ENCODE measurements around the gene DEAF1. TPM values are rescaled to one million over a fixed set of nuclear protein-coding genes. Genes with fewer than 3 reads are reported as not detected.

DEAF1 gene
- total and polyA plus RNA-seq, 2 of the 13 experiments (the other 11 are each of a cell fraction or from before 2014, with no cell fraction given), result 22.3 to 29.6 TPM

DNA sequence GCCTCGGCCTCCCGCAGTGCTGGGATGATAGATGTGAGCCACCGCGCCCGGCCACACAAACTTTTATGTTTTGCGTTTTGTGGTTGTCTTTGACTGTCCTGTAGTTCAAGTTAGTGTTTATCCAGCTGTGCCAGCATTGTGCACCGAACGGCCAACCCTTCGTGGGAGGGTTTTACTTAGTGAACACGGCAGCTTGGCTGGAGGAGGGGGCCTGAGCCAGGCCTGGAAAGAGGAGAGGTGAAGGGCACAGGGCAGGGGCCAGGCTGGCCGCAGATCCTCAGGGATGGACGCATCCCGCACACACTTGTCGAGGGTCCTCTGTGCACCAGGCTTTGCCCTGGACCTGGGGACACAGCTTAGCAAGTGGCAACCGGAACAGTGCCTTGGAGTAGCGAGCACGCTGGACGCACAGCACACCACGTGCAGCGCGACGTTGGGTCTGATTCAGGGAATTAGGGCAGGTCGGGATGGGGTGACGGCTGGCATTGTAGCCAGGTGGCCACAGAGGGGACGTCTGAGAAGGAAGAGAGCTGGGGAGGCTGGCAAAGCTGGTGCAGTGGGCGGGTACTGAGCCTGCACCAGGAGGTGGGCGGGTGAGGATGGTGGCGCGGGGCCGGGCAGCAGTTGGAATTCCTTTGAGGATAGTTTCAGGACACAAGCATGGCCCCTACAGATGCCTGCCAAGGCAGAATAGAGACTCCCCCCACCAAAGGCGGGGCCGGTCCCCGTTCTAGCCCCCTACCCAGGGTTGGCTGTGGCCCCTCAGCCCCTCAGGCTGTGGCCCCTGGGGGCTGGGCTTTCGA is 24.4 kb upstream of the DEAF1 start (continued):
- TF ChIP-seq ZNF331 (CRISPR knock-in tag; IDR thresholded peaks at IDR 0.05) (no peak), RBFOX2 (IDR thresholded peaks at IDR 0.05; ENCODE audit: low read depth, low read length) (0 out of 2 replicates have a peak, but pooled peaks have one; percentile 15), TMF1 (CRISPR knock-in tag; IDR thresholded peaks at IDR 0.05; ENCODE audit: low read depth) (no peak), PHF5A (CRISPR knock-in tag; IDR thresholded peaks at IDR 0.05; ENCODE audit: low read depth, unreplicated experiment) (no peak), AGO2 (optimal IDR thresholded peaks at IDR 0.05; ENCODE audit: low read depth, low read length) (peak; percentile 81)
- TF ChIP-seq, protein P1, sequence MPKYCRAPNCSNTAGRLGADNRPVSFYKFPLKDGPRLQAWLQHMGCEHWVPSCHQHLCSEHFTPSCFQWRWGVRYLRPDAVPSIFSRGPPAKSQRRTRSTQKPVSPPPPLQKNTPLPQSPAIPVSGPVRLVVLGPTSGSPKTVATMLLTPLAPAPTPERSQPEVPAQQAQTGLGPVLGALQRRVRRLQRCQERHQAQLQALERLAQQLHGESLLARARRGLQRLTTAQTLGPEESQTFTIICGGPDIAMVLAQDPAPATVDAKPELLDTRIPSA (CRISPR knock-in tag; IDR thresholded peaks at IDR 0.05; ENCODE audit: borderline replicate concordance), result no peak

DNA sequence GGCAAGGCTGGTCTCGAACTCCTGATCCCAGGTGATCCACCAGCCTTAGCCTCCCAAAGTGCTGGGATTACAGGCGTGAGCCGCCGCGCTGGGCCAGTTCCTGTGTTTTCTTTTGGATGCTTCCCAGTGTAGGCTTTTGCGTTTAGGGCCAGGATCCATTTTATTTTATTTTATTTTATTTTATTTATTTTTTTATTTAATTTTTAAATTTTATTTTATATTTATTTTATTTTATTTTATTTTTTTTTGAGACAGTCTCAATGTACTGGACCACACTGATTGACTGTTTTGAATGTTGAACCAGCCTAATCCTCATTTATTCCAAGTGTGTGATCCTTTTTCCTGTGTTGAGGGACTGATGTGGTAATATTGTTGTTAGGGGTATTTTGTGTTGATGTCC is 19.4 kb upstream of the DEAF1 start:
- in situ Hi-C loops (cut with HindIII; ENCODE audit: extremely low pct_ligation_motif_present, low pct_unique_long_range_greater_than_20kb), result no loop called here

More for the DNA sequence above, 19.4 kb upstream of the DEAF1 start:
- FAIRE-seq, result no peak
- Histone ChIP-seq H3K9me3 (ENCODE audit: low read length) (no peaks in the 10 kb centered on the region), H2AFZ (ENCODE audit: low read length) (no peak overlapping the region), H3K27me3 (ENCODE audit: control insufficient read depth in 1 of 2, insufficient read depth in 2 of 2, low read length in 2 of 2) (no peaks in the 10 kb centered on the region), H3K4me1 (ENCODE audit: insufficient read depth, low read length) (peaks cover 60% of the 10 kb centered on the region), H3K9ac (ENCODE audit: insufficient read depth, low read depth, low read length) (no peak overlapping the region), H3K4me3 (replicated peaks in 1 of 3; ENCODE audit: insufficient read depth in 1 of 3, low read depth in 2 of 3, low read length in 3 of 3) (no peak overlapping the region), H3K36me3 (replicated peaks in 1 of 2; ENCODE audit: control insufficient read depth in 1 of 2, insufficient read depth in 2 of 2, low read length in 2 of 2) (peaks cover 4 to 15% of the 10 kb centered on the region in 2 experiments; a peak in 4 of 5 replicates), H3K4me2 (ENCODE audit: low read depth, low read length) (no peak overlapping the region), H3K27ac (ENCODE audit: extremely low read length, insufficient read depth, low read length) (peak overlapping the region; percentile 30), H4K20me1 (ENCODE audit: insufficient read depth, low read length) (peaks cover 5% of the 10 kb centered on the region; the same call in 1 of the 2 replicates), H3K79me2 (ENCODE audit: insufficient read depth, low read length) (peaks cover 40% of the 10 kb centered on the region)
- no peak for DNase-seq (ENCODE audit: low spot score)
- TF ChIP-seq ZNF773 (CRISPR knock-in tag; IDR thresholded peaks at IDR 0.05; ENCODE audit: borderline replicate concordance) (no peak), U2AF1 (optimal IDR thresholded peaks at IDR 0.05; ENCODE audit: low read depth, low read length) (no peak), SIN3B (IDR thresholded peaks at IDR 0.05; ENCODE audit: low read length) (no peak), MEIS2 (CRISPR knock-in tag; IDR thresholded peaks at IDR 0.05) (no peak)
- TF ChIP-seq, protein P2, sequence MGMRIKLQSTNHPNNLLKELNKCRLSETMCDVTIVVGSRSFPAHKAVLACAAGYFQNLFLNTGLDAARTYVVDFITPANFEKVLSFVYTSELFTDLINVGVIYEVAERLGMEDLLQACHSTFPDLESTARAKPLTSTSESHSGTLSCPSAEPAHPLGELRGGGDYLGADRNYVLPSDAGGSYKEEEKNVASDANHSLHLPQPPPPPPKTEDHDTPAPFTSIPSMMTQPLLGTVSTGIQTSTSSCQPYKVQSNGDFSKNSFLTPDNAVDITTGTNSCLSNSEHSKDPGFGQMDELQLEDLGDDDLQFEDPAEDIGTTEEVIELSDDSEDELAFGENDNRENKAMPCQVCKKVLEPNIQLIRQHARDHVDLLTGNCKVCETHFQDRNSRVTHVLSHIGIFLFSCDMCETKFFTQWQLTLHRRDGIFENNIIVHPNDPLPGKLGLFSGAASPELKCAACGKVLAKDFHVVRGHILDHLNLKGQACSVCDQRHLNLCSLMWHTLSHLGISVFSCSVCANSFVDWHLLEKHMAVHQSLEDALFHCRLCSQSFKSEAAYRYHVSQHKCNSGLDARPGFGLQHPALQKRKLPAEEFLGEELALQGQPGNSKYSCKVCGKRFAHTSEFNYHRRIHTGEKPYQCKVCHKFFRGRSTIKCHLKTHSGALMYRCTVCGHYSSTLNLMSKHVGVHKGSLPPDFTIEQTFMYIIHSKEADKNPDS (CRISPR knock-in tag; IDR thresholded peaks at IDR 0.05), result no peak
- intact Hi-C loops (cut with micrococcal nuclease; ENCODE audit: unreplicated experiment), result no loop called here
- ATAC-seq, result no peak
- CTCF ChIA-PET (ENCODE audit: low intra/inter-chr PET ratio, low total read pairs), result no interaction called here
- WGBS (ENCODE audit: low lambda C conversion rate), result 99% methylated on average over 6 of the region's 6 CpGs
- POLR2A ChIA-PET, result interaction anchor here (1.8 to 2.9 kb wide), 2 partner anchors 7 to 10 kb away, joined by 12 to 24 read pairs; no protein-coding TSS in a partner anchor
- BruUV-seq (replicated peaks), result no TSS peak
